Measurements from ENCODE around the gene KRTAP10-12. TPM values are rescaled to one million over a fixed set of nuclear protein-coding genes. Genes with fewer than 3 reads are reported as not detected.

Gene KRTAP10-12
- total RNA-seq, 4 donors from 2014 or later, result not detected

DNA sequence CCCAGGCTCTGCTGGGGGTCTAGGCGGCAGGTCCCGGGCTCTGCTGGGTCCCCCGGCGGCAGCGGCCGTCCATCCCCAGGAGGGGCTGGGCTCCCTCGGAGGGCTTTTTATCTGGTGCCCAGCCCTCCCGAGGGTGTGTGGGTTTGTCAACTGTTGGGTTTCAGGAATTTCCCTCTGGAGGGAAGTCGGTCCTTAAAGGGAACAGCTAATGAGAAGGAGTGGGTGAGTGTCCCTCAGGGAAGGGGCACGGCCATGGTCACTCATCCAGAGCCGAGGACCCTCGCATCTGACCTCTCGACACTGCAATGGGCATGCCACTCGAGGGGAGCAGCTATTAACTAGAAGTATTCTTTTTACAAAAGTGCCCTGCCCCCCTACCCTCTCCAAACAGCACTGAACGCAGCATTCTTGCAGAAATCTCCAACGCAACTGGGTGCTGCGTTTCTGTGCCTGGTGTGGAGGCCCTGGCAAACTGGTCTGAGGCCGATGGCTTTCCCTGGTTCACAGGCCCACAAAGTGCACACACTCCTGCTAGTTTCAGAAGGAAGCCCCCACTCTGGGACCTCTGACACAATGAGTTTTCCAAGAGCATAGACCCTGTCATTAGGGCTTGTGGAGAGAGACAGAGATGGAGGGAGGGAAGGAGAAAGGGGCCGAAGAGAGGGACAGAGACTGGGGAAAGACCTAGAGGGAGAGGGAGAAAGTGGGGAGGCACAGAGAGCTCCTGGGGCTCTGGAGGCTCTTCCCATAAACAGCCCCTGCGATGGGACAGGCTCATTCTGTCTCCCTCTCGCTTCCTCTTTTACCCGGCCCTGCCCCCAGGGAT, 15.4 kb downstream of the KRTAP10-12 start:
- TF ChIP-seq, protein P1, sequence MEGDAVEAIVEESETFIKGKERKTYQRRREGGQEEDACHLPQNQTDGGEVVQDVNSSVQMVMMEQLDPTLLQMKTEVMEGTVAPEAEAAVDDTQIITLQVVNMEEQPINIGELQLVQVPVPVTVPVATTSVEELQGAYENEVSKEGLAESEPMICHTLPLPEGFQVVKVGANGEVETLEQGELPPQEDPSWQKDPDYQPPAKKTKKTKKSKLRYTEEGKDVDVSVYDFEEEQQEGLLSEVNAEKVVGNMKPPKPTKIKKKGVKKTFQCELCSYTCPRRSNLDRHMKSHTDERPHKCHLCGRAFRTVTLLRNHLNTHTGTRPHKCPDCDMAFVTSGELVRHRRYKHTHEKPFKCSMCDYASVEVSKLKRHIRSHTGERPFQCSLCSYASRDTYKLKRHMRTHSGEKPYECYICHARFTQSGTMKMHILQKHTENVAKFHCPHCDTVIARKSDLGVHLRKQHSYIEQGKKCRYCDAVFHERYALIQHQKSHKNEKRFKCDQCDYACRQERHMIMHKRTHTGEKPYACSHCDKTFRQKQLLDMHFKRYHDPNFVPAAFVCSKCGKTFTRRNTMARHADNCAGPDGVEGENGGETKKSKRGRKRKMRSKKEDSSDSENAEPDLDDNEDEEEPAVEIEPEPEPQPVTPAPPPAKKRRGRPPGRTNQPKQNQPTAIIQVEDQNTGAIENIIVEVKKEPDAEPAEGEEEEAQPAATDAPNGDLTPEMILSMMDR (IDR thresholded peaks at IDR 0.05; ENCODE audit: low read depth), result no peak

DNA sequence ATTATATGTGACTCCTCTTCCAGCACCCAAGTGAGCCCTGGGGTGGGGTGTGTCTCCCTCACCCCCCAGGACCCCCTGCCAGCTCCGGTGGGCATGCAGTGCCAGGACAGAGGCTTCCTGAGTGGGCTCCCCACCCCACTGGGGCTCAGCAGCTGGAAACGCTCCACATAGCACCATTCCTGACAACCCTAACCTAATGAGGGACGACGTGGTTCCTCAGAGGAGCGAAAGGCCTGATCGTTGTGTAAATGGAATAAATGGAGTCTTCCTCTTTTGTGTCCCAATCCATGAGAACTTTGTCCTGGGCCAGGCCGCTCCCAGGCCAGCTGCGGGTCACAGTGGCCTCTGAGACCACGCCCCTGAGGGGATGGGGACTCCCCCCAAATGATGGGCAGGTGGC, 16.2 kb downstream of the KRTAP10-12 start:
- TF ChIP-seq, protein P1 (IDR thresholded peaks at IDR 0.05; ENCODE audit: low read depth), result no peak

DNA sequence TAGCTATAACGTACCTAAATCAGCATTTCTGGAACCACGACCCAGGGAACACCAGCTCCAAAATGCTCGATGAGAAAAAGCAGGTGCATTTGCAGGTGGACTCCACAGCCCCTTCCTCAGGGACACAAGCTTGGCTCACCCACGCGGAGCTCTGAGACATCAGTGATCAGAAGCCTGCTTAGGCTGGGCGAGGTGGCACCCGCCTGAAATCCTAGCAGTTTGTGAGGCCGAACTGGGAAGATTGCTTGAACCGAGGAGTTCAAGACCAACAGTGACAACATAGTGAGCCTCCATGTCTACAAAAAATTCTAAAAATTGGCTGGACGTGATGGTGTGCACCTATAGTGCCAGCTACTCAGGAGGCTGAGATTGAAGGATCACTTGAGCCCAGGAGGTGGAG, 16.9 kb downstream of the KRTAP10-12 start:
- TF ChIP-seq, protein P1 (IDR thresholded peaks at IDR 0.05; ENCODE audit: low read depth), result no peak

GRCh38 chr21:44714905-44715304, 17.9 kb downstream of the KRTAP10-12 start:
- TF ChIP-seq, protein P1 (IDR thresholded peaks at IDR 0.05; ENCODE audit: low read depth), result no peak

DNA sequence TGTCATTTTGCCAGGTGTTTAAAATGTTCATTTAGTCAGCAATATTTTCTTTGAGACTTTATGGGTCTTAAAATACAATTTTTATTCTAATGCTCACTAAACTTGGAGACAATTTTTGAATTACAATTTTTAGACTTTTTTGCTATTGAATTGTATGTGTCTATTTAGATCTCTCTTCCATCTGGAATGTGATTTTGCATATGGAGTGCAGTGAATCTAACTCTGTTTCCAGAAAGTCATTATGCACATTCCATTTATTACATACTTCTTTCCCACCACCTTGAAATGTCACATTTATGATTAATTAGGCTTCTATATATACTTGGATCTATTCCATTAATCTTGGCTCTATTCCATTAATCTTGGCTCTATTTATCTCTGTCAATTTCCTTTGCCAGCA, 20.0 kb downstream of the KRTAP10-12 start:
- TF ChIP-seq, protein P1 (IDR thresholded peaks at IDR 0.05; ENCODE audit: low read depth), result no peak

GRCh38 chr21:44718093-44718492, 21.1 kb downstream of the KRTAP10-12 start:
- TF ChIP-seq, protein P1 (IDR thresholded peaks at IDR 0.05; ENCODE audit: low read depth), result no peak

GRCh38 chr21:44718571-44718970, 21.6 kb downstream of the KRTAP10-12 start:
- TF ChIP-seq, protein P1 (IDR thresholded peaks at IDR 0.05; ENCODE audit: low read depth), result no peak
